Stimulated activated CD4-positive, alpha-beta T cell treated with anti-CD3 and anti-CD28 coated beads, Interleukin-1b, Interleukin-23, amount 100 ng/mL, for 4 hours (primary cell): ENCODE measurements around the gene CHMP4B.

ENCODE experiments used
- DNase-seq, 2 donors: peaks; one replicate each; pipeline ENCODE4 v3.0.0-alpha.2; 2020; ENCODE audit warnings: low read depth in 2 of 2

CHMP4B gene

GRCh38 chr20:33839591-33839990 is 28.4 kb downstream of the CHMP4B start:
- no peak for DNase-seq

- no peak for DNase-seq
Observed at GRCh38 chr20:33840160-33840559, 29.0 kb downstream of the CHMP4B start.

GRCh38 chr20:33840759-33841435 is 29.7 kb downstream of the CHMP4B start:
- no peak for DNase-seq

- DNase-seq = no peak
Observed at GRCh38 chr20:33841436-33841799, 30.3 kb downstream of the CHMP4B start.

- DNase-seq = no peak
Observed at GRCh38 chr20:33842346-33842745, 31.2 kb downstream of the CHMP4B start.

DNA sequence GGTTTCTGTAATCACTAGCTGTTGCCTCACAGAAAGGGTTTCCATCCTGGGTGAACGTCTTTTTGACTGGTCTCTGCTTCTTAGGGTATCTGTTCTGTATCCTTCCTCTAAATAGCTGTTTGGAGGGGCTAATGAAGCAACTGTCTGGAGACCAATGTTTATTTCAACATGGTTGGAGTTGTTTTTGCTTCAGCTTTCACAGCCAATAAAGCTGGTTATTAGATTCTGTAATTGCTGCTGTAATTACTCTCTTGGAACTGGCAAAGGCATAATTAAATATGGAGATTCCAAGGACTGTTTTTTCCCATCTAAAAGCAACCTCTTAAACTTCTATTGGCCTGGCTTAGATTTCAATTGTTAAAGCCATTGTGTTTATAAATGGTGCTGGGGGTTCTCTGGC is 31.9 kb downstream of the CHMP4B start:
- DNase-seq = no peak

GRCh38 chr20:33843854-33844253 is 32.7 kb downstream of the CHMP4B start:
- DNase-seq = no peak

DNA sequence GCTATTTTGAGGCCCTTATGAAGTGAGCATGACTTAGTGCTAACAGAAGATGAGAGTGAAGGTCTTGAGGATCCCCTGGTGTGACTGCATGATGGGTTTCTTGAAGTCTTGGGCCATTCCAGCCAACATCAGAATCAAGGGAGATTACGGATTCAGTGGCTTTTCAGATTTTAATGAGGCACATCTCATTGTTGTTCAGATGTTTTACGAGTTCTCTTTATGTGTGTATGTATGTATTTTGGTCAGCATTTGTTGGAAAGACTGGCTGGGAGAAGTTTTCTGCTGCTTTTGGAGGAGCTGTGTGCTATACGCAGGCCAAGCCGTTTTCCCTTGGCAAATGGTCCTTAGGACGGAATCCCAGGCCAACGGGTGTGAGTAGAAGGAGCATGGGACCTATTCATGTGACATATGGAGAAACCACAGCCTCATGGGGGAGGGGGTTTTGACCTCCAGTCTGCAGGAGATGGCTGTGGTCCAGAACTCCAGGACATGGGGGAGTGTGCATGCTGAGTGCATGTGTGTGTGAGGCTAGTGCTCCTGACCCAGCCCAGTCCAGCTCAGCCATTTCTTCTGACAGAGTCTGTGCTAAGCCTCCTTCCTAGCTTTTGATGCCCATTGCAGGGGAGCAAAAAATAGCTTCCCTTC is 35.3 kb downstream of the CHMP4B start:
- no peak for DNase-seq

DNA sequence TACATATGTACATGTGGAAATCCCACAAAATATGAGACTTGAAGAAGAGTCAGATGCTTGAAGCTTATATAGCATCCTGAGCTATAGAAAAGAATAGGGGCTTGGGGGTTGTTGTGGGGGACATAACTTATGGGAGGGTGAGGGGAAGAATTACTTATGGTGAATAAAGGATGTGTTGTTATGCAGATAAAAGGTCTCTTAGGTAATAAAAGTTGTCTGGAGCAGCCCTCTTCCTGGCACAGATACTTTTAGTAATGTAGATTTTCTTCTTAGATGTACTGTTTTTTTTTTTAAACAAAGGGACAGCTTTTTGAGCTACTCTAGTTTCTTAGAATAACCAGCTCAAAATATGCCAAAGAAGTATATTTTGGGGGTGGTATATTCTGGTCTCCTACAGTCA is 35.9 kb downstream of the CHMP4B start:
- no peak for DNase-seq

GRCh38 chr20:33848391-33848790 is 37.2 kb downstream of the CHMP4B start:
- DNase-seq = no peak

GRCh38 chr20:33850159-33850558 is 39.0 kb downstream of the CHMP4B start:
- DNase-seq = no peak

GRCh38 chr20:33851842-33852466 is 40.8 kb downstream of the CHMP4B start:
- no peak for DNase-seq

DNA sequence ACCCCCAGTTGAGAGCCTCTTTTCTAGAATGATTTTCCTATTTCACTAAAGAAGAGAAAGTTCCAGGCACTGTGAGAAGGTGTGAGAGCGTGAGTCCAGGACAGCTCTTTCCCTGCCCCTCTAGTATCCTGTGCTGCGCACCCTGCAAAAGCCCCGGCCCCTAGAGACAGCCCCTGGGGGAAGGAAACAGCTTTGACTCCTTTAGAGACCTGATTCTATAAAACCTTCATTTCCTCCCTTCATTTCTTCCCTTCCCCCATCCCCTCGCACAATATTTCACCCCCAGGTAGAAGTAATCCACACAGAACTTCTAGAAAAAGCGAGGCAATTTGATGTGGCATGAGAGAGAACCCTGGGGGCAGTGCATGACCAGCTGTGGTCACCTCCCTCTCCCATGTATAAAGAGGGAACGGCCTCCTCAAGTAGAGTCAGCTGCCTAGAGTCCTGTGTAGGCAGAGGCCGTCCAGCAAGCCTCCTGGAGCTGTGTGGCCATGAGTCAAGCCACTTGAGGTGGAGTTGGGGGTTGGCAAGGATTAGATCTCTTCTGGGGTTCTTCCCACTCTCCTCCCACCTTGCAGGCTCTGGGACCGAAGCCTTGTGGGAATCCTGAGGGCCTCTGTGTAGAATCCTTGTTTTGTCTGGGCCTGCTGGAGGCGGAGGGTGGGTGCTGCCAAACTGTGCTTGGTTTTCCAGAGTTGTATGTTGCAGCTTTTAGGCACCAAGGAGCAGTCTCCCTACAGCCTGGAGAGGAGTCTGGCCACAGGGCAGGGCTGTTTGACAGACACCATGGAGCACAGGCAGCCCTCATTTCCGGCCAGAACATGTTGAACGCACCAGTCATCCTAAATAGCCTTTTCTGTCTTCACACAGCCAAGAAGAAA is 41.7 kb downstream of the CHMP4B start:
- no peak for DNase-seq

GRCh38 chr20:33853507-33853813 is 42.3 kb downstream of the CHMP4B start:
- no peak for DNase-seq

- DNase-seq = no peak
Observed at GRCh38 chr20:33857722-33858563, 46.8 kb downstream of the CHMP4B start.

DNA sequence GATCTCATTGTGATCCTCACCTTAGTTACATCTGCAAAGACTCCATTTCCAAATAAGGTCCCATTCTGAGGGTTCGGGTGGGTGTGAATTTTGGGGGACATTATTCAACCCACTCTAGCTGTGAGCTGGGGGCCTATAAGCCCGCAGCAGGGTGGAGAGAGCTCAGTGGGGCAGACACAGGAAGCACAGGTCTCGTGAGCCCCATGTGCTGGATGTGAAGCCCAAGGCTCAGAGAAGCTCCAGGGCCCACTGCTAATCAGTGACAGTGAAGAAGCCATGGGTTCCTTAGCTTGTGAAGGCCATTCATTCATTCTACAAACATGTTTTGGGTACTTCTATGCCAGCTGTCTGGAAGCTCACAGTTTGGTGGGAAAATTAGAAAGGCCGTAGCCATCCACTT is 47.5 kb downstream of the CHMP4B start:
- DNase-seq = no peak

- DNase-seq = no peak
Observed at GRCh38 chr20:33859157-33859695, 48.1 kb downstream of the CHMP4B start.

- no peak for DNase-seq
Observed at GRCh38 chr20:33859751-33860150, 48.6 kb downstream of the CHMP4B start.

- no peak for DNase-seq
Observed at GRCh38 chr20:33861458-33861857, 50.3 kb downstream of the CHMP4B start.

DNA sequence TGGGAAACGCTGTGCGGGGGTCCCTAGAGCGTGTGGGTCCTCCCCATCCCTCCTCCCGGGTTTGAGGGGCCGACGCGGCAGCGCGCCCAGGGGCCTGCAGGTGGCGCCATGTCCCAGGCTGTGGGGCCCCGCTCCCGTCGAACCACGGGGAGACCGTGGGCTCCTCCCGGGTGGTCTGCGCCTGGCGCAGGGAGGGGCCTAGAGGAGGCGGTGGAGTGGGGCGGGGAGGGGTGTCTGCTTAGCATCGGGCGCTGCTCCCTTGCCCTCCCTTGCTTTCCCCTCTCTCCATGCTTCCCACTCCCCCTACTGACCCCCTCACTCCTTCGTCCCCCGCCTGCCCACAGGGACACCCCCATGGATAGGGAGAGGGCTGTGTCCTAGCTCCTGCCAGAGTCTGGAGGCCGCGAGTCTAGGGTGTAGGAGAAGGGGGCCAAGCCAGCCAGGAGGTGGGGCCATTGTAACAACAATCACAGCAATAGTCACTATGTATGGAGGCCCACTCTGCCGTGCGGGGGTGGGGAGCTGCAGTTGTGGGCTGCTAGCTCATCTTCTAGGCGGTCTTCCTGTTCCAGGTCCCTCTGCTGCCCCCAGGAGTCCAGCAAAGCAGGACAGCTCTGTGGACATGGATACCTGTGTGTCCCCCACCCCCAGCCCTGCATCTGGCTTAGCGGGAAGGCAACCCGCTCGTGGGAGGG is 51.7 kb downstream of the CHMP4B start:
- peak; percentile 17 to 45 for DNase-seq
